ENCODE data around the gene LRRC3. TPM values are rescaled to one million over a fixed set of nuclear protein-coding genes. Genes with fewer than 3 reads are reported as not detected.
A peak's percentile ranks its signal among the peaks of the same experiment; 100 is the strongest.

Gene LRRC3
- polyA plus RNA-seq, 1 of the 3 experiments (the other 2 are of a cell fraction), result 2.3 TPM

- WGBS (ENCODE audit: low lambda C conversion rate), result 76% methylated on average over 13 of the region's 19 CpGs
- ChIA-PET CTCF (interaction anchor here (0.6 to 2.6 kb wide), 9 partner anchors 9 to 323 kb away, joined by 3 to 12 read pairs (median 3); partner anchors contain the start of genes CFAP410 and LRRC3), POLR2A (interaction anchor here (1.0 to 1.3 kb wide), 2 partner anchors 12 to 100 kb away, joined by 3 to 7 read pairs; no protein-coding TSS in a partner anchor)
- Histone ChIP-seq H2AFZ (ENCODE audit: low read depth) (no peak overlapping the region), H3K9me2 (no peaks in the 10 kb centered on the region), H3K4me2 (no peak overlapping the region), H4K20me1 (ENCODE audit: insufficient read depth) (no peaks in the 10 kb centered on the region), H3K36me3 (replicated peaks in 1 of 2; ENCODE audit: control insufficient read depth in 1 of 2, insufficient read depth in 2 of 2, low read length in 1 of 2) (no peaks in the 10 kb centered on the region), H3K9ac (no peak overlapping the region), H3K27me3 (ENCODE audit: insufficient read depth) (no peaks in the 10 kb centered on the region), H3K4me1 (ENCODE audit: control insufficient read depth in 1 of 2, insufficient read depth in 2 of 2, low read depth in 1 of 2, low read length in 1 of 2) (peaks cover 0 to 61% of the 10 kb centered on the region in 2 experiments; a peak in 1 of 4 replicates), H3K4me3 (ENCODE audit: low read depth in 2 of 2, low read length in 1 of 2) (no peak overlapping the region; a peak in 1 of 4 replicates), H3F3A (replicated peaks; ENCODE audit: insufficient read depth) (no peaks in the 10 kb centered on the region), H3K27ac (ENCODE audit: low read depth in 2 of 2, low read length in 1 of 2) (peak overlapping the region in 1 of 2 experiments; percentile 93; a peak in 2 of 4 replicates), H3K79me2 (ENCODE audit: insufficient read depth) (no peaks in the 10 kb centered on the region), H3K9me3 (no peaks in the 10 kb centered on the region)
- DNase-seq, result no peak
- TF ChIP-seq TEAD4 (IDR thresholded peaks at IDR 0.05; ENCODE audit: borderline replicate concordance, insufficient read depth) (no peak), POLR2AphosphoS5 (IDR thresholded peaks at IDR 0.05; ENCODE audit: low read depth, low read length) (no peak), MEF2A (IDR thresholded peaks at IDR 0.05; ENCODE audit: borderline replicate concordance, low read depth) (no peak), GABPA (IDR thresholded peaks at IDR 0.05; ENCODE audit: low read depth) (no peak), JUND (IDR thresholded peaks at IDR 0.05) (no peak), SMC3 (IDR thresholded peaks at IDR 0.05; ENCODE audit: low read depth, low read length) (no peak)
Observed at GRCh38 chr21:44437696-44438431, 17.4 kb upstream of the LRRC3 start.

GRCh38 chr21:44438531-44439210 lies 16.6 kb upstream of the LRRC3 start:
- H3K27ac ChIP-seq (ENCODE audit: low read depth in 2 of 2, low read length in 1 of 2), result peak overlapping the region in 1 of 2 experiments; percentile 93; a peak in 2 of 4 replicates
- no peak overlapping the region; a peak in 1 of 4 replicates for H3K4me3 ChIP-seq (ENCODE audit: low read depth in 2 of 2, low read length in 1 of 2)
- H3K4me2 ChIP-seq, result no peak overlapping the region
- WGBS (ENCODE audit: low lambda C conversion rate), result 16% methylated on average over 17 of the region's 34 CpGs
- no peaks in the 10 kb centered on the region for H3F3A ChIP-seq (replicated peaks; ENCODE audit: insufficient read depth)
- no peak overlapping the region for H3K9ac ChIP-seq
- ChIA-PET CTCF (interaction anchor here (0.6 to 1.7 kb wide), 11 partner anchors 11 to 355 kb away, joined by 3 to 12 read pairs (median 3); partner anchors contain the start of gene LRRC3), POLR2A (interaction anchor here (1.3 kb wide), 1 partner anchor 11 kb away, joined by 7 read pairs; no protein-coding TSS in a partner anchor)
- H3K9me2 ChIP-seq, result no peaks in the 10 kb centered on the region
- H3K27me3 ChIP-seq (ENCODE audit: insufficient read depth), result no peaks in the 10 kb centered on the region
- H3K4me1 ChIP-seq (ENCODE audit: control insufficient read depth in 1 of 2, insufficient read depth in 2 of 2, low read depth in 1 of 2, low read length in 1 of 2), result peaks cover 0 to 54% of the 10 kb centered on the region in 2 experiments; a peak in 1 of 4 replicates
- DNase-seq, result peak; percentile 85
- H3K79me2 ChIP-seq (ENCODE audit: insufficient read depth), result no peaks in the 10 kb centered on the region
- H3K36me3 ChIP-seq (replicated peaks in 1 of 2; ENCODE audit: control insufficient read depth in 1 of 2, insufficient read depth in 2 of 2, low read length in 1 of 2), result no peaks in the 10 kb centered on the region
- no peaks in the 10 kb centered on the region for H3K9me3 ChIP-seq
- TF ChIP-seq EZH2phosphoT487 (IDR thresholded peaks at IDR 0.05; ENCODE audit: borderline replicate concordance, low read depth), result no peak
- TF ChIP-seq MXI1 (IDR thresholded peaks at IDR 0.05; ENCODE audit: low read depth, low read length), result 0 out of 2 replicates have a peak, but pooled peaks have one; percentile 28
- TF ChIP-seq RCOR1 (IDR thresholded peaks at IDR 0.05; ENCODE audit: low read length), result no peak
- peak; percentile 38; the same call in 1 of the 2 replicates for TF ChIP-seq TCF12 (IDR thresholded peaks at IDR 0.05)
- TF ChIP-seq CHD2 (IDR thresholded peaks at IDR 0.05; ENCODE audit: low read length, partially characterized antibody), result peak; percentile 8
- peak in 1 of 2 experiments; percentile 48; a peak in 1 of 4 replicates for TF ChIP-seq EP300 (IDR thresholded peaks at IDR 0.05; ENCODE audit: borderline replicate concordance in 1 of 2, low read depth in 1 of 2, low read length in 1 of 2)
- TF ChIP-seq FOXJ3 (CRISPR knock-in tag; IDR thresholded peaks at IDR 0.05), result 0 out of 2 replicates have a peak, but pooled peaks have one; percentile 55
- no peak overlapping the region for H2AFZ ChIP-seq (ENCODE audit: low read depth)
- no peaks in the 10 kb centered on the region for H4K20me1 ChIP-seq (ENCODE audit: insufficient read depth)

Data from SK-N-SH (cell line).